PC-9 (cell line): ENCODE measurements around the gene SORCS2. TPM values are rescaled to one million over a fixed set of nuclear protein-coding genes. Genes with fewer than 3 reads are reported as not detected.

Experiments used
- BruUV-seq: library from RNA; stranded (reverse); fragments of 400-500 nt; replicated peaks from 2 replicates; lab custom pipeline; 2021; lab: Mats Ljungman, UMichigan
- CTCF ChIA-PET: fragments of 300-600 bp; sonication (Branson Sonifier 250); formaldehyde crosslinking; loops from one replicate; lab custom pipeline; 2022; ENCODE audit warnings: antibody characterized with exemption; lab: Charles Lee
- POLR2A ChIA-PET: fragments of 300-600 bp; sonication (Branson Sonifier 250); formaldehyde crosslinking; loops from one replicate; lab custom pipeline; 2022; ENCODE audit warnings: antibody characterized with exemption; ENCODE audit not compliant: unreplicated experiment; lab: Charles Lee
- DNase-seq, 2 experiments: peaks; one replicate each; pipeline versions ENCODE4 v3.0.0 to v3.0.0-alpha.2; 2015 to 2022; ENCODE audit warnings: mixed read lengths in 1 of 2
- H2AFZ ChIP-seq: fragments of 200-600 bp; sonication (generic); 2 replicates; pipeline ENCODE4 v1.8.1; 2017; ENCODE audit warnings: antibody characterized with exemption
- H3F3A ChIP-seq: fragments of 200-600 bp; sonication (generic); 2 replicates; pipeline ENCODE4 v1.8.1; 2017; ENCODE audit warnings: antibody characterized with exemption, mild to moderate bottlenecking, low read depth; ENCODE audit not compliant: insufficient read depth
- H3K27ac ChIP-seq: fragments of 200-600 bp; sonication (generic); 2 replicates; pipeline ENCODE4 v1.6.1; 2016; ENCODE audit warnings: mixed run types
- H3K27me3 ChIP-seq: fragments of 200-600 bp; sonication (generic); 2 replicates; pipeline ENCODE4 v1.6.1; 2016; ENCODE audit warnings: low read depth, mixed run types; ENCODE audit not compliant: insufficient read depth
- H3K36me3 ChIP-seq: fragments of 200-600 bp; sonication (generic); 2 replicates; pipeline ENCODE4 v1.6.1; 2016; ENCODE audit warnings: low read depth, mixed run types
- H3K4me1 ChIP-seq: fragments of 200-600 bp; sonication (generic); replicated peaks from 2 replicates; pipeline ENCODE4 v1.6.1; 2016; ENCODE audit warnings: mixed run types; ENCODE audit not compliant: insufficient read depth
- H3K4me2 ChIP-seq: fragments of 200-600 bp; sonication (generic); 2 replicates; pipeline ENCODE4 v1.6.1; 2017; ENCODE audit warnings: mixed run types
- H3K4me3 ChIP-seq: fragments of 200-600 bp; sonication (generic); 2 replicates; pipeline ENCODE4 v1.6.1; 2016; ENCODE audit warnings: mixed run types
- H3K79me2 ChIP-seq: fragments of 200-600 bp; sonication (generic); 2 replicates; pipeline ENCODE4 v1.6.1; 2017; ENCODE audit warnings: low read depth, mixed run types
- H3K9me2 ChIP-seq: fragments of 200-600 bp; sonication (generic); 2 replicates; pipeline ENCODE4 v1.8.1; 2017; ENCODE audit warnings: mild to moderate bottlenecking; ENCODE audit not compliant: insufficient read depth
- H3K9me3 ChIP-seq: fragments of 200-600 bp; sonication (generic); 2 replicates; pipeline ENCODE4 v1.8.1; 2016; ENCODE audit warnings: low read depth; ENCODE audit not compliant: insufficient read depth
- H4K20me1 ChIP-seq: fragments of 200-600 bp; sonication (generic); 2 replicates; pipeline ENCODE4 v1.8.1; 2017; ENCODE audit not compliant: insufficient read depth
- EZH2 ChIP-seq: fragments of 200-600 bp; sonication (generic); IDR thresholded peaks from 2 replicates; pipeline ENCODE4 v1.8.0; 2017; ENCODE audit warnings: antibody characterized with exemption, low read depth
- intact Hi-C: fragments of 100-400 bp; cut with micrococcal nuclease; formaldehyde crosslinking; loops from one replicate; pipeline ENCODE4 v1.10.0; 2022; ENCODE audit not compliant: unreplicated experiment
- total RNA-seq: library from RNA; stranded (reverse); gene quantifications from 2 replicates; pipeline ENCODE4 v1.2.3, GENCODE V29; 2021
- TF ChIP-seq, protein P1 (sequence below): fragments of 200-600 bp; sonication (generic); conservative IDR thresholded peaks from 2 replicates; pipeline ENCODE4 v1.6.1; 2017; ENCODE audit warnings: mixed run types, antibody characterized with exemption, mild to moderate bottlenecking, moderate library complexity

SORCS2 gene
- total RNA-seq, 1 experiment from 2014 or later, result 25.8 TPM

DNA sequence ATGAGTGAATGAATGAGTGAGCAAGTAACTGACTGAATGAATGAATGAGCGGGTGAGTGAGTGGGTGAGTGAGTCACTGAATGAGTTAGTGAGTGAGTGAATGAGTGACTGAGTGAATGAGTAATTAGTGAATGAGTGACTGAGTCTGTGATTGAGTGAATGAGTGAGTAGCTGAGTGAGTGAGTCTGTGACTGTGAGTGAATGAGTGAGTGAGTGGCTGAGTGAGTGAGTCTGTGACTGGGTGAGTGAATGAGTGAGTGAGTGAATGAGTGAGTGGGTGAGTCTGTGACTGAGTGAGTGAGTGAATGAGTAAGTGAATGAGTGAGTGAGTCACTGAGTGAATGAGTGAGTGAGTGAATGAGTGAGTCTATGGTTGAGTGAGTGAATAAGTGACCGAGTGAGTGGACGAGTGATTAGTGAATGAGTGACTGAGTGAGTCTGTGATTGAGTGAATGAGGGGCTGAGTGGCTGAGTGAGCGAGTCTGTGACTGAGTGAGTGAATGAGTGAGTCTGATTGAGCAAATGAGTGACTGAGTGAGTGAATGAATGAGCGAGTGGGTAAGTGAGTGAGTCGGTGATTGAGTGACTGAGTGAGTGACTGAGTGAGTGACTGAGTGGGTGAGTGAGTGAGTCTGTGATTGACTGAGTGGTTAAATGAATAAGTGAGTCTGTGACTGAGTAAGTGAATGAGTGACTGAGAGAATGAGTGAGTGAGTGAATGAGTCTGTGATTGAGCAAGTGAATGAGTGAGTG, 465.4 kb downstream of the SORCS2 start:
- Histone ChIP-seq H3K27ac (no peak overlapping the region), H3K4me2 (no peak overlapping the region), H2AFZ (no peak overlapping the region), H3K4me1 (no peaks in the 10 kb centered on the region), H3F3A (no peaks in the 10 kb centered on the region), H3K36me3 (no peaks in the 10 kb centered on the region), H3K4me3 (no peak overlapping the region), H3K79me2 (no peaks in the 10 kb centered on the region), H3K9me2 (no peaks in the 10 kb centered on the region), H4K20me1 (no peaks in the 10 kb centered on the region), H3K27me3 (no peaks in the 10 kb centered on the region), H3K9me3 (no peaks in the 10 kb centered on the region)
- DNase-seq, result no peak
- no TSS peak for BruUV-seq
- ChIA-PET POLR2A (no interaction called here), CTCF (no interaction called here)
- TF ChIP-seq, protein P1, sequence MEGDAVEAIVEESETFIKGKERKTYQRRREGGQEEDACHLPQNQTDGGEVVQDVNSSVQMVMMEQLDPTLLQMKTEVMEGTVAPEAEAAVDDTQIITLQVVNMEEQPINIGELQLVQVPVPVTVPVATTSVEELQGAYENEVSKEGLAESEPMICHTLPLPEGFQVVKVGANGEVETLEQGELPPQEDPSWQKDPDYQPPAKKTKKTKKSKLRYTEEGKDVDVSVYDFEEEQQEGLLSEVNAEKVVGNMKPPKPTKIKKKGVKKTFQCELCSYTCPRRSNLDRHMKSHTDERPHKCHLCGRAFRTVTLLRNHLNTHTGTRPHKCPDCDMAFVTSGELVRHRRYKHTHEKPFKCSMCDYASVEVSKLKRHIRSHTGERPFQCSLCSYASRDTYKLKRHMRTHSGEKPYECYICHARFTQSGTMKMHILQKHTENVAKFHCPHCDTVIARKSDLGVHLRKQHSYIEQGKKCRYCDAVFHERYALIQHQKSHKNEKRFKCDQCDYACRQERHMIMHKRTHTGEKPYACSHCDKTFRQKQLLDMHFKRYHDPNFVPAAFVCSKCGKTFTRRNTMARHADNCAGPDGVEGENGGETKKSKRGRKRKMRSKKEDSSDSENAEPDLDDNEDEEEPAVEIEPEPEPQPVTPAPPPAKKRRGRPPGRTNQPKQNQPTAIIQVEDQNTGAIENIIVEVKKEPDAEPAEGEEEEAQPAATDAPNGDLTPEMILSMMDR, result no peak
- no peak for TF ChIP-seq EZH2
- intact Hi-C loops, result loop anchor here (10.0 kb wide), 2 partner anchors 97 to 143 kb away; no protein-coding TSS in a partner anchor

DNA sequence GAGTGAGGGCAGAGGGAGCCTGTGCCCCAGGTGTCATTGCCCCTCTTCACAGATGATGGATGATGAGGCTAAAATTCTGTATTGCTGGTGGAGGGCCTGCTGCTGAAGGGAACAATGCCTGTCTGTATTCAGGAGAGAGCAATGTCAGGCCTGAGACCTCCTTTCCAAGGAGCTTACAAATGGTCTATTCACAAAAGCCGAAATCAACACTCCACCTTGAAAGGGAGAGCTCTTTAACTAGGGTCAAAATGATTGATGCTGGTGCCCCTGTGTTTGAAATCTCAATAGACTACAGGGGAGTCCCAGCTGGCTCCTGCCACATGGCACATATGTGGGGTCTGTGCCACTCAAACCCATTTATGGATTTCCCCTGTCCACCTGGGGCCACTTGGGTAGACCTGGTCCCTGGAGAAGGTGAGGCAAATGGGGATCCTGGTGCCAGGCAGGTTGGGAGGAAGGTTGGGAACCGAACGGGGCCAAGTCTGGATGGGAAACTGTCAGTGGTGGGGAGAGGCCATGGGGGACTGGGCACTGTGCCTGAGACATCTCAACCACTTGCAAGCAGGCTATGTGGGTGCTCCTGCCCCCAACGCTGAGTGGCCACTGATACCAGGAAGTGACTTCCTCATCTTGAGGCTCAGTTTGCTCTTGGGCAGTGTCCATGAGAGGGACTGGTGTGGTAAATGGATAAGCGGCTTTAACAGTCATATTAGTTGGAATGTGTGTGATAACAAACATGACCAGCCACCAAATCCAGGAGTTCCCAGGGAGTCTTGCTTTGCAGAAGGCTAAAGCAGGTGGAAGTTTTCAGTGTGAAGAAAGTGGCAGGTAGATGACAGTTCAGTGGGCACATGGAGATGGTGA, 466.2 kb downstream of the SORCS2 start:
- POLR2A ChIA-PET, result no interaction called here
- BruUV-seq, result no TSS peak

More for the DNA sequence above, 466.2 kb downstream of the SORCS2 start:
- H3F3A ChIP-seq, result no peaks in the 10 kb centered on the region
- no peak overlapping the region for H3K4me2 ChIP-seq
- no peaks in the 10 kb centered on the region for H3K9me2 ChIP-seq
- no peak overlapping the region for H3K27ac ChIP-seq
- CTCF ChIA-PET, result no interaction called here
- H3K4me1 ChIP-seq, result no peaks in the 10 kb centered on the region
- no peak overlapping the region for H2AFZ ChIP-seq
- H3K4me3 ChIP-seq, result no peak overlapping the region
- intact Hi-C loops, result loop anchor here (10.0 kb wide), 2 partner anchors 96 to 144 kb away; no protein-coding TSS in a partner anchor
- H3K79me2 ChIP-seq, result no peaks in the 10 kb centered on the region
- no peaks in the 10 kb centered on the region for H3K36me3 ChIP-seq
- DNase-seq, result peak; percentile 22 to 39
- H4K20me1 ChIP-seq, result no peaks in the 10 kb centered on the region
- no peaks in the 10 kb centered on the region for H3K9me3 ChIP-seq
- H3K27me3 ChIP-seq, result no peaks in the 10 kb centered on the region
- TF ChIP-seq, protein P1, result no peak
- no peak for TF ChIP-seq EZH2
